GM18502 (cell line): Measurements from ENCODE around the gene STARD10.
A peak's percentile ranks its signal among the peaks of the same experiment; 100 is the strongest.

Experiments
- ATAC-seq: cut with Tn5 transposase; IDR thresholded peaks from one replicate; pipeline ENCODE4 v1.9.1; 2021; ENCODE audit warnings: mild to moderate bottlenecking; ENCODE audit not compliant: unreplicated experiment, poor library complexity

Gene STARD10

DNA sequence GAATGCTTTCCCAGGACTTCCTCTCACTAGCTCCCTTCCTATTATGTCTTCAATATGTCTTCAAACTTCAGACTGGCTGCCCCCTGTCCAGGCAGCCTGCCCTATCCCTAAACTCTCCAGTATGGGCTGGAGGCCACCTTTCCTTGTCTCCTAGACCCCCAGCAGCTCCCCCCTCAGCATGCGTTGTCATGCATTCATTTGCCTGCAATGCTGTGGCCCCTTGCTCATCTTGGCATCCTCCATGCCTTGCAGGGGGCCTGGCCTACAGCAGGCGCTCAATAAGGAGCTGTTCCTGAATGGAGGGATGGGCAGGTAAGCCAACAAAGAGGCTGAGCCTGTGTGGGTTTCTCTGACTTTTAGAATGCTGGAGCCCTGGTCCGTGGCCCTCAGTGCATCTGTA, 25.3 kb downstream of the STARD10 start:
- ATAC-seq = no peak

DNA sequence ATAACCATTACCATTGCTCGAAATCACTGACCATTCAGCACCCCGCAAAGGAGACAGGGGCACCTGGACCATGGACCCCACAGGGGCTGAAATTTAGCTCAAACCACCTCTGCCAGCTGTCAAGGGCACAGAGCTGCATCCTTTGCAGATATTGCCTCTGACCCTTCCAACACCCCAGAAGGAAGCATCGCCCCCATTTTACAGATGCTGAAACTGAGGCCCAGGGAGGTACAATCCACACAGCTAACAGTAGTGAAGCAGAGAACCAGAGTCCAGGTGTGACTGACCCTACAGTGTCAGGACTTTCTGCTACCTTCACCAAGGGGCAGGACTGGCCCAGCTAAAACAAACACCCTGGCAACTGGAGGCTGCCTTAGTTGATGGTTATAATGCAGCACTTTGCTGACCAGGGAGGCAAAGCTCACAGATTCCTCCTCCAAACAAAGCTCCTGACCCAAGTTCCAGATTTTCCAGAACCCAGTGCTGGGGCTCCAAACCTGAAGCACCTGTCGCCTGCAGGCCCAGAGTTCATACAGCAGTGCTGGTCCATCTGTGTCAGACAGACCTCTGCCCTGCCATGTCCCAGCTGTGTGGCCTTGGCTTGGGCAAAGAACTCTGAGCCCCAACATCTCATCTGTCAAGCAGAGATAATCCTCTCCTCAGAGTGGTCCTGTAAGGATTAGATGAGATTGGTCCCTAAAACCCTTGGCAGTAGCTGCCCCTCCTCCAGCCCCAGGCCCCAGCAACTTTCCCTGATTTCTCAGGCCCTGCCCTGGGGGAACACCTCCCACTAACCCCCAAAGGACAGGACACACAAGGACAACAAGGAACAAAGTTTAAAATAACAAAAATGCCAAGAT, 26.4 kb downstream of the STARD10 start:
- ATAC-seq = no peak

DNA sequence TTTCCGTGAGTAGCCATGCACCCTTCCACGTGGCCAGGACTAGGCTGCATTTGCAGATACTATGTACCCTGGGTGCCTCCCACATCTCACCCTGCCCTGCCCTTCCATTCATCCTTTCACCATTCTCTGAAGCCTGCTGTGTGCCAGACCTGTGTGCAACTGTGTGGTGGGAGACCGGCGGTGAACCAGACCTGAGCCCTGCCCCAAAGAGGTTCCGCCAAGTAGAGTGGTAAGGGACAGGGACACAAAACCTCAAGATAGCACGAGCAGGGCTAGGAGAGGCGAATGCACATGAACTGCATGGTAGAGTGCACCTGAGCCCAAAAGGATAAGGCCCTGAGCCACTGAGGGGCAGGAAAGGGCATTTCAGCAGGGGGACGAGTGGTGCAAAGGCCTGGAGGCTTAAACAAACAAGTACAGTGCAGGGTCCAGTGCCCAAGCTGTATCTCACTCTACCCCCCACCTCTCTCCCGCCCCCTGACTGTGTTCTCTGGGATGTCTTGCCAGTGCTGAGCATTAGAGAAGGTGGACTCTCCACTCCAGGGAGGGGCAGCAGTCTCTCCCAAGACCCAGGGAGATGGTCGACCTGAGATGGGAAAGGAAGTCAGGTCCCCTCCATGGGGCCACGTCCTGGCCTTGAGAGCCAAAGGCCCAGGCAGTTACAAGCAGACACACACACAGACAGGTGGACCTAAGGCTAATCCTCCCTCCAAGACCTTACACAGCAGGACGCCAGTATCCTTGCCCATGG, 27.5 kb downstream of the STARD10 start:
- no peak for ATAC-seq

DNA sequence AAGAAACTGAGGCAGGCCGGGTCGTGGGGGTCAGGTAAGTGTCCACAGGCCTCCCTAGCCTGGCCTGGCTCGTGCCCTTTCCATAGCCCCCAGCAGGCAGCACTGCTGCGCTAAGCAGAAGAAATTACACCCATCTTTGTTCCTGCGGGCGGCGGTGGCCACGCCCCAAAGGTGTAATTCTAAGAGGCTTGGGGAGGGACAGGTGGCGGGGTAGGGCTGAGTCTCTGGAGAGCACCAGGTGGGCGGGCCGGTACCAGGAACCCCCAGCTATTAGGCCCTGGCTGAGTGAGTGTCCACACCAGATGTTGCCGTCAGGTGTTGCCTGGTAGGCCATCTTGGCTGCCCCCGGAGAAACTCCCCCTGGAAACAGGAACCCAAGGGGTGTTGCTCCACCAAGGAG, 29.3 kb downstream of the STARD10 start:
- no peak for ATAC-seq

DNA sequence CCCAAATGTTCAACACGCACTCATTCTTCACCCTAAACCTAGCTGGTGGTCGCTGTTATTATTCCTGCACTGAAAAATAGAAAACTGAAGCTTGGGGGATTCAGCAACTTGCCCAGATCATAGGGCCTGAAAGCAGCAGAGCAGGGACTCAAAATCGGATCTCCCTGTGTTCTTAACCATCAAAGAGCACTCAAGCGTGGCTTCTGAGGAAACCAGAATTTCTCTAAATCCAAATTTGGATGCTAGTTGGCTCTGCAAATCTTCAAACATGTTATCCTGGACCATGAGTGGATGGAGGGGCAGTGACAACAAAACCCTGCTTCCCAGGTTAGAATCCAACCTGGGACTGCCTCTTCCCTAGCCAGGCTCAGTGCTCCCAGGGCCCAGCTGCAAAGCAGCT, 30.0 kb downstream of the STARD10 start:
- ATAC-seq = no peak

DNA sequence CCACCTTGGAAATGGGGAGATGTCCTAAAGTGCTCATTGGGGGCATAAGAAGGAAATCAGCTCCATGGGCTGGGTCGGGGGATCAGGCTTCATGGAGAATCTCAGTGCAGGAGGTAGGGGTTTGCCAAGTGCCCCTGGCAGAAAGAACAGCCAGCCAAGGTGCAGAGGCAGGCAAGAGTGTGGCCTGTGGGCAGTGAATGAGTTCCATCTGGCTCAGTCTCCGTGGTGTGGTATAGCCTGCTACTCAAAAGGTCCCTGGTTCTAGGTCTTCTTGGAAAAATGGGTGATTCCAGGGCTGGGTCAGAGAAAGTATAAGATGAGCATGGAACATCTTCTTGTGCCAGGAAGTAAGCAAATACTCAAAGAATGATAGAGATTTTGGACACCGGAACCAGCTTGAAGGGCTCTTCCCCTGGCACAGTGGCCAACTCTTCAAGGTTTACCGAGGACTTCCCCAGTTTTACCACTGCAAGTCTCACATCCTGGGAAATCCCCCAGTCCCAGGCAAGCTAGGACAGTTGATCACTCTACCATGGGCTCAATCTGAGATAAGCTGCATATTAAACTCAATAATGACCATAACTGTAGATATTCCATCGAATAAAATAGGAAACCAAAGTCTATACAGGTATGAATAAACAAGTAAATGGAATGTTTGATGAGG, 31.1 kb downstream of the STARD10 start:
- ATAC-seq = no peak

DNA sequence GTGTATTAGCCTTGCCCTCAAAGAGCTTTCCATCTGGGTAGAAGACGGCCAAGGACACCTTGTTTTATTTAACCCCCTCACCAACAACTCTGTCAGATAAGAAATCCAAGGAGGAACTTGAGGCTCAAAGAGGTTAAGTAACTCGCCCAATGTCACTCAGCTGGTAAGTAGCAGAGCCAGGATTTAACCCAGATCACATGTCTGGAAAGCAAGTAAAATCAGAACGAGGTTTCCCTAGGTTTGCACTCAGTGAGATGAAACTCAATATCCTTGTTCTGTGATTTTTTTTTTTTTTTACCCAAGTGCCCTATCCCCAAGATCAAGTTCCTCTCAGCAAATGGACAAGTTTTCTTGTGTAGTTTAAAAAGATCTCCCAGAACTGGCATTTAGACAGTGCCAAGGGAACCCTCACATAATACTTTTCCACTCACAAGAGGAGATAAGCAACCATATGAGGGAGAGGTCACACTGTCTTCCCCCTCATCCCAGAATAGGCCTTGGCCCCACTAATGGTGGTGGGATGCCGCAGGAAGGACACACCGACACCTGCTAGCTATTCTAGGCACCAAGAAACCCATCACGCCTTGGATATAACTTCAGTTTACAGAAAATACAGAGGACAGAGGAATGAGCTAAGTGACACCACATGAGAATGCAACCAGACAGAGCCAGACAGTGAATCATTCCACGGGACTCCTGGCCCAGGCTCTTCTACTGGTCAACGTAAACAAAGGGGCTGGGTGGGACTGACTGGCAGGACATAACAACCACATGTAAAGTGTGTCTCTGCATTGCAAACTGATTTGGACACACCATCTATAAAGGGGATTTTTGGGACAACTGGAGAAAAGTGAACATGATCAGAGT, 33.1 kb downstream of the STARD10 start:
- no peak for ATAC-seq

DNA sequence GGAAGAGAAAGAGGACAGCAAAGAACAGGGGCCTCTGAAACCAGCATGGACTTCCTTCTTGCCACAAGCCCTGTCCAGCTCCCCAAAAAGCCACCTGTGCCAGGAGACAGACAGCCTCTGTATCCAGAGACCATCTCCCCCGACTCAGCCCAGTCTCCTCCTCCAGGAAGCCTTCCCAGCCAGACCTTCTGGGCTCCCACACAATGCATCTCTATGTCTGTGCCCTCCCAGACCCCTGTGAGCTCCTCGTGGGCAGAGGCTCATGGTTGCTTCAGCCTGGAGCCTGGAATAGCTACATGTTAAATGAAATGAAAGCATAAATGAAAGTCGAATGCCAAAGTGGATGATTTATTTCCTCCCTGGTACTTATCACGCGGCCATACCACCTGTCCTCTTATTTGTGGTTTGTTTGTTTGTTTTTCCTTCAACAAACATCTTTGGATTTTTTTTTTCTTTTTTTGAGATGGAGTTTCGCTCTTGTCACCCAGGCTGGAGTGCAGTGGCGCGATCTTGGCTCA, 34.3 kb downstream of the STARD10 start:
- ATAC-seq = no peak

DNA sequence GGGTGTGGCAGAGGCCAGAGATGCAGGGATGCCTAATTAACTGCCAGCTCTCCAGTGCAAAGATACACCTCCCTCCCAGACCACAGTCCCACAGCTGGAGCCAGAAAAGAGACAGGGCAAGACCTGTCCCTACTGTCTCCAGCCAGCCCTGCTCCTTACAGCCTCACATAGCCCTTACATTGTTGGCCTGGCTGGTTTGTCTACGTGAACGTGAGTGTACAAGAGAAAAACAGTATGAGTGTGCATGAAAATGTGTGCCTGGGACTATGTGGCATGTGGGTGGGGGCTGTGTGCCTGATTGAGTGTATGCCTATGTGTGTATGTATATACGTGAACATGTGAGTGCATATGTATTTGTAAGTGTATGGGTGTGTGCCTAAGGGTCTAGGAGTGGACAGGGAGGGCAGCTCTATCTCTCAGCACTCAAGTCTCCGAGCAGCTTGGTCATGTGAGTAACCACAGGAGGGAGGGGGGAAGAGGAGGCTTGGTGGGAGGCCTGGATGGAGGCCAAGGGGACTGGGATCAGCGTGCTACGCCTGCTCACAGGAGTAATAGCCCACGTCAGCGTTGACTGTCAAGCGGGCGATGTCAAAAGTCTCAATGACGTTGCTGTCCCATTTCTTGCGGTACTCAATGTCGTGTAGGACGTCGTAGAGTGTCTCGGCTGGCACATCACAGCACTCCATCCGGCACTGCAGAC, 35.0 kb downstream of the STARD10 start:
- no peak for ATAC-seq

DNA sequence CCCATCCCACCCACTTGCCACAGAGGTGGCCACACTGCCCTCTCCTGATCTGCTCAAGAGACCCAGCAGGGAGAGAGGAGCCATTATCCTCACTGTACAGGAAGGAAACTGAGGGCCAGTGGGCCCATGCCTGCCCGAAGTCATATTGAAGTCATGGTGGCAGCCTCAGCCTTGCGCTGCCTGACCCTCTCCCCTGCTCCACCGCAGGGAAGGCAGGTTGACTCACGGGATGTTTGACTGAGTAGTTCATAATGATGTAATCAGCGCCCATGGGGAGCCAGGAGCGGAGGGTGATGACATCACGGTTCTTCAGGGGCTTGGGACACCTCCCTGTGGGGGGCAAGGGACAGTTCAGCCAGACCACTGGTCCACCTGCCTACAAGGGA, 35.5 kb downstream of the STARD10 start:
- ATAC-seq = no peak

DNA sequence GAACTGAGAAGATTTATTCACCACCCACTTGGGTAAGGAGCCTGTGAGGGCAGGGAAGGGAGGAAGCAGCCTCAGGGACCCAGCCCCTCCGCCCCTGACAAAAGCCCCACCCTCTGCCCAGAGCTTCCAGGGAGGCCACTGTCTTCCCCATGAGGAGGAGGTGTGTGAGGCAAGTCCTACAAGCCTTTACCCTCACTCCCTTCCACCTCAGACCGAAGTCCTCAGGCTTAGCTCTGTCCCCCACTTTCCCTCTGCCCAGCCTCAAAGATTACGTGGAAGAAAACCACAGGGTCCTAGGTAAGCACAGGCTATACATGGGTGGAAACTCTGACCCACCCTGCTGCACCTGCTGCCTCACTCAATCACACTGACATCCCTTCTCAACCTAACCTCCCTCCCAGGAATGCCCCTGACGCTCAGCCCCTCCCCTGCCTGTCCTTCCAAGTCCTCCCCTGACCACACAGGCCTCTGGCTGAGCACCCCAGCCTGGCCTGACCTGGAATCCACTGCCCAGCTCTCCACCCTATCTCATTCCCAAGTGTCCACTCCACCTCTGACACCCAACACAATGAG, 38.0 kb downstream of the STARD10 start:
- ATAC-seq = no peak

DNA sequence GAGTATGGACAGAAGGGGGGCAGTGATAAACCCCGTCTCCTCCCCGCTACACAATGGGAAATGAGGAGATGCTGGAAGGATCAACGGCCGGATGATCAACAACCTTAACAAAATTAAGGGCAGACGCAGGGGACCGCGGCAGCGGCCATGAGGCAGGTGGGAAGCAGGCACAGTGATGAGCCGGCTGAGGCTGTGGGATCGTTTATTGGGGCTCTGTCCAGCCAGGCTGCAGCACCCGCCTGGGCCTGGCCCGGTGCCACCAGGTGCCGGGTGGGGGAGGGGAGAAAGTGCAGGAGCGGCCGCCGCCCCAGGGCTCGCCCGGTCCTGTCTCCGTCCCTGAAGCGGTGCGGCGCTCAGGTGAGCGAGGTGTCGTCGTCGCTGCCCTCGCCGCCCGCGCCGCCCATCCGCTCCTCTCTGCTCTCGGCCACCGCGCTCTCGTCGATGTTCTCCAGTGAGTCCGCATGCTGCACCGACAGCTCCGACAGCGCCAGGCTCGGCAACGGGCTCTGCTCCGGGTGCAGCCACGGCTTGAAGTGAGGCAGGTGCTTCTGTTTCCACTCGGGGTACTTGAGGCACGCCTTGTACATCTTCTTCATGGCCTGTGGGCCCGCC, 39.2 kb downstream of the STARD10 start:
- ATAC-seq = no peak

DNA sequence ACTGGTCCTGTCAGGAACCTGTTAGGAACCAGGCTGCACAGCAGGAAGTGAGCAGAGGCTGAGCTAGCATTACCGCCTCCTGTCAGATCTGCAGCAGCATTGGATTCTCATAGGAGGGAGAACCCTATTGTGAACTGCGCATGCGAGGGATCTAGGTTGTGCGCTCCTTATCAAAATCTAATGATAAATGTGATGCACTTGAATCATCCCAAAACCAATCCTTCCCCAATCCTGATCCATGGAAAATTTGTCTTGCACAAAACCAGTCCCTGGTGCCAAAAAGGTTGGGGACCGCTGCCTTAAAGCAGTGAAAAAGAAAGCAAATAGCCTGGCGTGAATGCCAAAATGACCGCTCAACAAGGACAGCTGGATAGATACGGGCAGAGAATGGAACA, 39.7 kb downstream of the STARD10 start:
- ATAC-seq = no peak

DNA sequence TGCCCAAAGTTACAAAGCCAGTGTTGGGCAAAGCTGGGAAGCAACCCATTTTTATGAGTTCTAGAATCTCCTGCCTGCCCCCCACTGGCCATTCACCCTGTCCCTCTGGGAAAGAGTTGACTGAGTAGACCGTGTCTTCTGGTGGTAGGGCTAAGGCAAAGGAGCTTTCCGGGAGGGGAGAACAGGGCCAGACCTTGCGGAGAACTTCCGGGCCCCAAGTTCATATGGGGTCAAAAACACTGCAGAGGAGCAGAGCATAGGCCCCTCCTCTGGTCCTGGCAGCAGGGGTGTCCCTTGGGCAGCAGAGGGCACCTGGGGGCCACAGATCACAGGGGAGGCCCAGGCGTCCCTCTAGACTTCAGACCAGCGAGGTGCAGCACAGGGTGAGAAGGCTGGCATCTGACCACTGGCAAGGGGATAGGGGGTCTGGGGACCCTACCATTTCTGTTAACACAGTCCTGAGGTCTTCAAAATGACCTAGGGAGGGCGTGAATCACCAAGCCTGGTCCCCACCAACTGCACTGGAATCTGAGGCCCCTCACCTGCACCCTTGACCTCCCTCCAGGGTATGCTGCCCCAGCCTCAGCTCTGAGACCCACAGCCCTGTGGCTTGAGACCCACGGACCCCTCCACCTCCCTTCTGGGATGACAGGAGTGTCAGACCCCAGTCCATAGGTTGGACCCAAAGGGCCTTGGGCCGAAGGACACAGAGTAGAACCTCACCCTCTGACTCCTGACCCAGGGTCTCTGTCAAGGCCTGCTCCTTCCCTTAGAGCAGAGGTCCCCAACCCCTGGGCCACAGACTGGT, 40.3 kb downstream of the STARD10 start:
- no peak for ATAC-seq

DNA sequence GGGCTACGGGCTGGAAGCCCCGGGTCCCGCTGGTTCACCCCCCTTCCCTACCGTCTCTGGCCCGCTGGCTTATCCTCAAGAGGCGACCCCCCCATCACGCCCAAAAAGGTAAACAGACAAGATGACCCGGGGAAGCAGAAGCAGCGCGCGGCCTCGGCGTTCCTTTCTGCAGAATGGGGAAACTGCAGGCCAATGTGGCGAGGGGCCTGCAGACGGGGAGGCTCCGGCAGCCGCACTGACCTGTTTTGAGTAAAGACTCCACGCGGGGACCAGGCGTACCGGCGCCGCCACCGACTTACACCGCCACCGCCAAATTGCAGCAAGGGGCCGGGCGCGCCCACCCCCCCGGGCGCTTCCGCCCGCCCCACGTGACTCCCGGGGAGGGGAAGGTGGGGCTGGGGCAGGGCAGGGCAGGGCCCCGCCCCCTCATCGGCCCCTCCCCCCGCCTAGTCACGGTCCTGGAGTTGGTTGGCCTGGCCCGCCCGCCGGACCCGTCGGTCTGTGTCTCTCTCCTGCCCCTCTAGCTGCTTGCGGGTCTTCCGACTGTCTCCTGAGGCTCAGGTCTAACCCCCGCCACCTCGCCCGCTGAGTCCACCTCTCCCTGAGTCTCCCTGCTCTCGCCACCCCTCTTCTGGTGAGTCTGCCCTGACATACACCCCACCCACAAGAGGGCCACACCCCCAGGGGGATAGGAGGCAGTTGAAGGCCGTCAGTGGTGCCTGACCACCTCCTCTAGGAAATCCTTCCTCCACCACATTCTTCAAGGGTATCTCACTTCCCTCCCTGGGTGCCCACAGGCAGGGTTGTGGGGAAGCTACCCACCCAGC, 41.5 kb downstream of the STARD10 start, which contains the start of gene ARAP1:
TSS of gene ARAP1 (minus strand) at position 321 of the 827 bp plus-strand sequence. CDS start 25,280 bp downstream, outside the sequence.
- ATAC-seq = peak; percentile 77

DNA sequence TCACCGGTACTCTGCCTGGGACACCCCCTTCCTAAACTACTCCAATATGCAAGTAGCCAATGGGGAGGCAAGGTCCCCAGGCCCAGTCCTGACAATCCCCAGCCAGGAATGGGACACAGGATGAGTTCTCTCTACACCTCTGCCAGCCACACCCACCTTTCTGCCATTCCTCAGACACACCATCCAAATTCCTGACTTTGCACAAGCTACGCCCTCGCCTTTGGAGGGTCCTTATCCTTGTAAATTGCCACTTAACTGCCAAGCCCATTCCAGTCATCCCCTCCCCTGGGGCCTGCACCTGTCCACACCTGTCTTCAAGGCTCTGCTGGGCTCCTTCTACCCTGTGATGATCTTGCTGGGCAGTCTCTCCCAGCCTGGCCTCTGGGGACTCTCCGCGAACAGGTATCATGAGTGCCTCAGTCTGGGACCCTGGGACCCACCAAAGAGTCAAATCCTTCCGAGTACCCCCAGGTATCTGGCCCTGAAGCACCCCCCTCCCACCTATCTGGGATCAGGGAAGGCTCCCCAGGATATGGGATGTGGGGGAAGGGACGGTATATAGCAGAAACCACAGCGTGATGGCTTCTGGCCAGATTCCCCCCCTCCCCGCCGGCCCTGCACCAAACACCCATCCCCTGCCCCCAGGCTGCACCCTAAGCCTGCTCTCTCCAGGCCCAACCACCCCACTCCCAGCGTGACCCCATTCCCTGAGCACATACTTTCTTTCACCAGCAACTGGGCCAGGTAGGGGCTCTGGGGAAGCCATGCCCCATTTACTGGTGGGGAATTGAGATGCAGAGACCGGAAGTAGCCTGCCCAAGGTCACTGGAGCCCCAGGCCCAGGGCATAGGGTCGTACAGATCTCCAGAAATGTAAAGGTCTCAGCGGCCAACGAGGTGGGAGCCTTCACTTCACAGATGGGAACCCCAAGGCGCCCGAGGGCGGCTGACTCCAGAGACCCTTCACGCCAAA, 42.4 kb downstream of the STARD10 start:
- ATAC-seq = no peak
